HepG2 (cell line): Measurements from ENCODE around the gene NSUN6. TPM values are rescaled to one million over a fixed set of nuclear protein-coding genes. Genes with fewer than 3 reads are reported as not detected.

Experiments used
- ATAC-seq: fragments of 200-7000 bp; cut with Tn5 transposase; 3 replicates; pipeline ENCODE4 v1.9.1; 2020; ENCODE audit warnings: mild to moderate bottlenecking, moderate library complexity
- BruUV-seq: library from RNA; stranded (reverse); fragments of 400-500 nt; replicated peaks from 2 replicates; lab custom pipeline; 2021; lab: Mats Ljungman, UMichigan
- CTCF ChIA-PET: fragments of 300-600 bp; formaldehyde crosslinking; extraction: SDS; loops from one replicate; lab custom pipeline; 2021; ENCODE audit warnings: low total read pairs, inconsistent platforms, low intra/inter-chr PET ratio; lab: Yijun Ruan, JAX
- POLR2A ChIA-PET: fragments of 350-600 bp; sonication (Branson Sonifier 250); formaldehyde crosslinking; loops from one replicate; lab custom pipeline; 2020; ENCODE audit warnings: antibody characterized with exemption, inconsistent platforms; lab: Yijun Ruan, JAX
- DNase-seq: peaks from one replicate; pipeline ENCODE4 v3.0.0-alpha.2; 2015; ENCODE audit warnings: low spot score
- FAIRE-seq: peaks from 3 replicates; lab custom pipeline; 2011; peaks lifted over from hg19 to GRCh38; lab: Jason Lieb, UNC
- H2AFZ ChIP-seq: one replicate; pipeline ENCODE4 v1.6.1; 2011; ENCODE audit warnings: low read length, inconsistent platforms
- H3K27ac ChIP-seq: fragments of 300-600 bp; 3 replicates; pipeline ENCODE4 v1.8.0; 2011; ENCODE audit warnings: mixed run types, mild to moderate bottlenecking, mixed read lengths, low read length, inconsistent platforms; ENCODE audit not compliant: insufficient read depth; ENCODE audit errors: extremely low read length
- H3K27me3 ChIP-seq, 2 experiments: fragments of 200-600 bp in 1 of 2; 2 replicates in 1 of 2; 3 replicates in 1 of 2; pipeline versions ENCODE4 v1.6.0 to v1.8.0; 2011; ENCODE audit warnings: low read length in 2 of 2, mild to moderate bottlenecking in 2 of 2, moderate library complexity in 2 of 2, inconsistent platforms in 1 of 2; ENCODE audit not compliant: insufficient read depth in 2 of 2, control insufficient read depth in 1 of 2
- H3K36me3 ChIP-seq, 2 experiments: fragments of 200-600 bp in 1 of 2; replicated peaks in 1 of 2; 2 replicates in 1 of 2; 3 replicates in 1 of 2; pipeline versions ENCODE4 v1.5.1 to v1.8.0; 2011; ENCODE audit warnings: low read length in 2 of 2, inconsistent platforms in 1 of 2; ENCODE audit not compliant: insufficient read depth in 2 of 2, control insufficient read depth in 1 of 2
- H3K4me1 ChIP-seq: 2 replicates; pipeline ENCODE4 v1.5.1; 2012; ENCODE audit warnings: low read length, inconsistent platforms; ENCODE audit not compliant: insufficient read depth
- H3K4me2 ChIP-seq: 2 replicates; pipeline ENCODE4 v1.6.0; 2011; ENCODE audit warnings: low read depth, low read length, inconsistent platforms
- H3K4me3 ChIP-seq, 3 experiments: fragments of 200-600 bp in 1 of 3; sonication (generic), shearing (Covaris generic) in 1 of 3; replicated peaks in 1 of 3; 2 replicates each; pipeline ENCODE4 v1.5.1; 2011 to 2016; ENCODE audit warnings: low read length in 3 of 3, inconsistent platforms in 2 of 3, low read depth in 2 of 3, mild to moderate bottlenecking in 2 of 3, control low read depth in 1 of 3, mixed read lengths in 1 of 3; ENCODE audit not compliant: insufficient read depth in 1 of 3
- H3K79me2 ChIP-seq: one replicate; pipeline ENCODE4 v1.6.1; 2011; ENCODE audit warnings: low read length, inconsistent platforms; ENCODE audit not compliant: insufficient read depth
- H3K9ac ChIP-seq: 2 replicates; pipeline ENCODE4 v1.6.0; 2011; ENCODE audit warnings: mild to moderate bottlenecking, low read depth, low read length, inconsistent platforms; ENCODE audit not compliant: insufficient read depth
- H3K9me3 ChIP-seq: 2 replicates; pipeline ENCODE4 v1.5.1; 2012; ENCODE audit warnings: mild to moderate bottlenecking, low read length
- H4K20me1 ChIP-seq: 2 replicates; pipeline ENCODE4 v1.6.0; 2011; ENCODE audit warnings: inconsistent platforms, mild to moderate bottlenecking, low read length, moderate library complexity; ENCODE audit not compliant: insufficient read depth
- CAMTA2 ChIP-seq: sonication (generic); formaldehyde crosslinking; IDR thresholded peaks from 2 replicates; pipeline ENCODE4 v1.4.0; 2020; ENCODE audit warnings: mild to moderate bottlenecking, missing genetic modification reagents, borderline replicate concordance
- HES4 ChIP-seq: sonication (generic); formaldehyde crosslinking; IDR thresholded peaks from 2 replicates; pipeline ENCODE4 v1.9.0; 2021; ENCODE audit warnings: mild to moderate bottlenecking, missing genetic modification reagents, borderline replicate concordance
- HOXA7 ChIP-seq: sonication (generic); formaldehyde crosslinking; IDR thresholded peaks from 2 replicates; pipeline ENCODE4 v1.8.1; 2022; ENCODE audit warnings: mild to moderate bottlenecking, missing genetic modification reagents, moderate library complexity
- MED1 ChIP-seq: sonication (generic); formaldehyde crosslinking; IDR thresholded peaks from 2 replicates; pipeline ENCODE4 v1.4.0; 2020; ENCODE audit warnings: missing genetic modification reagents
- MXI1 ChIP-seq: IDR thresholded peaks from 3 replicates; pipeline ENCODE4 v1.6.1; 2012; ENCODE audit warnings: low read depth, low read length, inconsistent platforms, borderline replicate concordance
- PRMT3 ChIP-seq: sonication (generic); formaldehyde crosslinking; IDR thresholded peaks from 2 replicates; pipeline ENCODE4 v1.8.1; 2022; ENCODE audit warnings: low read depth, mild to moderate bottlenecking, moderate library complexity, missing genetic modification reagents, borderline replicate concordance
- SMAD9 ChIP-seq: sonication (generic); formaldehyde crosslinking; IDR thresholded peaks from 2 replicates; pipeline ENCODE4 v1.5.1; 2020; ENCODE audit warnings: mild to moderate bottlenecking, missing genetic modification reagents
- ZBTB37 ChIP-seq: sonication (generic); formaldehyde crosslinking; IDR thresholded peaks from 2 replicates; pipeline ENCODE4 v1.4.0; 2020; ENCODE audit warnings: mild to moderate bottlenecking, missing genetic modification reagents
- ZNF75D ChIP-seq: sonication (generic); formaldehyde crosslinking; IDR thresholded peaks from 2 replicates; pipeline ENCODE4 v1.8.1; 2023; ENCODE audit warnings: missing genetic modification reagents, mild to moderate bottlenecking, borderline replicate concordance
- ZNF784 ChIP-seq: sonication (generic); formaldehyde crosslinking; IDR thresholded peaks from 2 replicates; pipeline ENCODE4 v1.5.1; 2020; ENCODE audit warnings: missing genetic modification reagents, mild to moderate bottlenecking, borderline replicate concordance
- WGBS: methylation state at CpG from one replicate; pipeline ENCODE4 v1.1.6; 2017; ENCODE audit warnings: low lambda C conversion rate; 5-methylcytosine and 5-hydroxymethylcytosine counted together
- in situ Hi-C: cut with HindIII; loops from 2 replicates; pipeline ENCODE4 v1.10.0; 2017; ENCODE audit warnings: low pct_unique_long_range_greater_than_20kb; ENCODE audit not compliant: extremely low pct_ligation_motif_present
- intact Hi-C: fragments of 100-400 bp; cut with micrococcal nuclease; formaldehyde crosslinking; loops from one replicate; pipeline ENCODE4 v1.10.0; 2022; ENCODE audit not compliant: unreplicated experiment
- polyA plus RNA-seq, 8 experiments: library from polyadenylated mRNA; depleted of rRNA in 3 of 8; stranded (reverse) in 7 of 8; unstranded in 1 of 8; fragments of >200 nt; fragmentation: Illumina TruSeq in 4 of 8; extraction: Trizol in 4 of 8; gene quantifications; 2 replicates each; pipeline versions ENCODE4 v1.2.1 to v1.2.3, GENCODE V29; 2011 to 2016; ENCODE audit warnings: low read depth in 4 of 8, missing spikeins in 1 of 8, mixed read lengths in 1 of 8; ENCODE audit not compliant: insufficient read depth in 1 of 8
- total RNA-seq, 5 experiments: library from RNA; depleted of rRNA; stranded (reverse); fragments of >200 nt; fragmentation: Illumina TruSeq; extraction: Trizol; gene quantifications; 2 replicates each; pipeline ENCODE4 v1.2.3, GENCODE V29; 2016; ENCODE audit warnings: low read depth in 1 of 5
- TF ChIP-seq, protein P1 (sequence below): sonication (generic); formaldehyde crosslinking; IDR thresholded peaks from 2 replicates; pipeline ENCODE4 v1.4.0; 2020; ENCODE audit warnings: missing genetic modification reagents, borderline replicate concordance
- TF ChIP-seq, protein P2 (sequence below): sonication (generic); formaldehyde crosslinking; IDR thresholded peaks from 2 replicates; pipeline ENCODE4 v1.4.0; 2020; ENCODE audit warnings: missing genetic modification reagents

Gene NSUN6
- total and polyA plus RNA-seq, 2 of the 13 experiments (the other 11 are each of a cell fraction or from before 2014, with no cell fraction given): 17.2 to 19.3 TPM

- 96% methylated on average over 5 of the region's 5 CpGs for WGBS
- in situ Hi-C loops: no loop called here
- no TSS peak for BruUV-seq
- TF ChIP-seq, protein P1, sequence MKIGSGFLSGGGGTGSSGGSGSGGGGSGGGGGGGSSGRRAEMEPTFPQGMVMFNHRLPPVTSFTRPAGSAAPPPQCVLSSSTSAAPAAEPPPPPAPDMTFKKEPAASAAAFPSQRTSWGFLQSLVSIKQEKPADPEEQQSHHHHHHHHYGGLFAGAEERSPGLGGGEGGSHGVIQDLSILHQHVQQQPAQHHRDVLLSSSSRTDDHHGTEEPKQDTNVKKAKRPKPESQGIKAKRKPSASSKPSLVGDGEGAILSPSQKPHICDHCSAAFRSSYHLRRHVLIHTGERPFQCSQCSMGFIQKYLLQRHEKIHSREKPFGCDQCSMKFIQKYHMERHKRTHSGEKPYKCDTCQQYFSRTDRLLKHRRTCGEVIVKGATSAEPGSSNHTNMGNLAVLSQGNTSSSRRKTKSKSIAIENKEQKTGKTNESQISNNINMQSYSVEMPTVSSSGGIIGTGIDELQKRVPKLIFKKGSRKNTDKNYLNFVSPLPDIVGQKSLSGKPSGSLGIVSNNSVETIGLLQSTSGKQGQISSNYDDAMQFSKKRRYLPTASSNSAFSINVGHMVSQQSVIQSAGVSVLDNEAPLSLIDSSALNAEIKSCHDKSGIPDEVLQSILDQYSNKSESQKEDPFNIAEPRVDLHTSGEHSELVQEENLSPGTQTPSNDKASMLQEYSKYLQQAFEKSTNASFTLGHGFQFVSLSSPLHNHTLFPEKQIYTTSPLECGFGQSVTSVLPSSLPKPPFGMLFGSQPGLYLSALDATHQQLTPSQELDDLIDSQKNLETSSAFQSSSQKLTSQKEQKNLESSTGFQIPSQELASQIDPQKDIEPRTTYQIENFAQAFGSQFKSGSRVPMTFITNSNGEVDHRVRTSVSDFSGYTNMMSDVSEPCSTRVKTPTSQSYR: no peak
- TF ChIP-seq, protein P2, sequence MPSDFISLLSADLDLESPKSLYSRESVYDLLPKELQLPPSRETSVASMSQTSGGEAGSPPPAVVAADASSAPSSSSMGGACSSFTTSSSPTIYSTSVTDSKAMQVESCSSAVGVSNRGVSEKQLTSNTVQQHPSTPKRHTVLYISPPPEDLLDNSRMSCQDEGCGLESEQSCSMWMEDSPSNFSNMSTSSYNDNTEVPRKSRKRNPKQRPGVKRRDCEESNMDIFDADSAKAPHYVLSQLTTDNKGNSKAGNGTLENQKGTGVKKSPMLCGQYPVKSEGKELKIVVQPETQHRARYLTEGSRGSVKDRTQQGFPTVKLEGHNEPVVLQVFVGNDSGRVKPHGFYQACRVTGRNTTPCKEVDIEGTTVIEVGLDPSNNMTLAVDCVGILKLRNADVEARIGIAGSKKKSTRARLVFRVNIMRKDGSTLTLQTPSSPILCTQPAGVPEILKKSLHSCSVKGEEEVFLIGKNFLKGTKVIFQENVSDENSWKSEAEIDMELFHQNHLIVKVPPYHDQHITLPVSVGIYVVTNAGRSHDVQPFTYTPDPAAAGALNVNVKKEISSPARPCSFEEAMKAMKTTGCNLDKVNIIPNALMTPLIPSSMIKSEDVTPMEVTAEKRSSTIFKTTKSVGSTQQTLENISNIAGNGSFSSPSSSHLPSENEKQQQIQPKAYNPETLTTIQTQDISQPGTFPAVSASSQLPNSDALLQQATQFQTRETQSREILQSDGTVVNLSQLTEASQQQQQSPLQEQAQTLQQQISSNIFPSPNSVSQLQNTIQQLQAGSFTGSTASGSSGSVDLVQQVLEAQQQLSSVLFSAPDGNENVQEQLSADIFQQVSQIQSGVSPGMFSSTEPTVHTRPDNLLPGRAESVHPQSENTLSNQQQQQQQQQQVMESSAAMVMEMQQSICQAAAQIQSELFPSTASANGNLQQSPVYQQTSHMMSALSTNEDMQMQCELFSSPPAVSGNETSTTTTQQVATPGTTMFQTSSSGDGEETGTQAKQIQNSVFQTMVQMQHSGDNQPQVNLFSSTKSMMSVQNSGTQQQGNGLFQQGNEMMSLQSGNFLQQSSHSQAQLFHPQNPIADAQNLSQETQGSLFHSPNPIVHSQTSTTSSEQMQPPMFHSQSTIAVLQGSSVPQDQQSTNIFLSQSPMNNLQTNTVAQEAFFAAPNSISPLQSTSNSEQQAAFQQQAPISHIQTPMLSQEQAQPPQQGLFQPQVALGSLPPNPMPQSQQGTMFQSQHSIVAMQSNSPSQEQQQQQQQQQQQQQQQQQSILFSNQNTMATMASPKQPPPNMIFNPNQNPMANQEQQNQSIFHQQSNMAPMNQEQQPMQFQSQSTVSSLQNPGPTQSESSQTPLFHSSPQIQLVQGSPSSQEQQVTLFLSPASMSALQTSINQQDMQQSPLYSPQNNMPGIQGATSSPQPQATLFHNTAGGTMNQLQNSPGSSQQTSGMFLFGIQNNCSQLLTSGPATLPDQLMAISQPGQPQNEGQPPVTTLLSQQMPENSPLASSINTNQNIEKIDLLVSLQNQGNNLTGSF (CRISPR knock-in tag): no peak
- TF ChIP-seq CAMTA2: no peak
- no peak for TF ChIP-seq ZNF784 (CRISPR knock-in tag)
- no peak for TF ChIP-seq MXI1
- no peak for TF ChIP-seq MED1 (CRISPR knock-in tag)
- TF ChIP-seq HOXA7 (CRISPR knock-in tag): no peak
- TF ChIP-seq ZNF75D: no peak
- no peak for TF ChIP-seq SMAD9 (CRISPR knock-in tag)
- TF ChIP-seq ZBTB37 (CRISPR knock-in tag): no peak
- no peak for TF ChIP-seq HES4 (CRISPR knock-in tag)
- TF ChIP-seq PRMT3 (CRISPR knock-in tag): no peak
Measured at GRCh38 chr10:18533896-18534295, 117.5 kb downstream of the NSUN6 start.

More at GRCh38 chr10:18533896-18534295, 117.5 kb downstream of the NSUN6 start:
- Histone ChIP-seq H3K9me3 (no peaks in the 10 kb centered on the region), H3K27me3 (no peaks in the 10 kb centered on the region), H3K36me3 (peaks cover 0 to 1% of the 10 kb centered on the region in 2 experiments; a peak in 1 of 5 replicates), H3K27ac (no peak overlapping the region), H4K20me1 (no peaks in the 10 kb centered on the region), H3K79me2 (no peaks in the 10 kb centered on the region), H3K4me1 (no peaks in the 10 kb centered on the region), H3K9ac (no peak overlapping the region), H3K4me3 (no peak overlapping the region), H3K4me2 (no peak overlapping the region), H2AFZ (no peak overlapping the region)
- no peak for FAIRE-seq
- intact Hi-C loops: no loop called here
- ChIA-PET CTCF (no interaction called here), POLR2A (no interaction called here)
- no peak for DNase-seq
- ATAC-seq: no peak
